Osteocyte (in vitro differentiated cells): ENCODE results near the gene PIGN. TPM values are rescaled to one million over a fixed set of nuclear protein-coding genes. Genes with fewer than 3 reads are reported as not detected.

Experiments used
- DNase-seq: peaks from one replicate; pipeline ENCODE4 v3.0.0; 2021; ENCODE audit warnings: mixed read lengths; ENCODE audit not compliant: unreplicated experiment; ENCODE audit errors: extremely low spot score
- H3K27ac Mint-ChIP-seq: one replicate; pipeline ENCODE4 v1.8.0; 2021; ENCODE audit warnings: mild to moderate bottlenecking, mixed read lengths; ENCODE audit not compliant: unreplicated experiment
- H3K27me3 Mint-ChIP-seq: one replicate; pipeline ENCODE4 v1.8.0; 2021; ENCODE audit warnings: mixed read lengths; ENCODE audit not compliant: unreplicated experiment
- H3K36me3 Mint-ChIP-seq: one replicate; pipeline ENCODE4 v1.8.0; 2021; ENCODE audit warnings: mixed read lengths; ENCODE audit not compliant: unreplicated experiment
- H3K4me1 Mint-ChIP-seq: one replicate; pipeline ENCODE4 v1.8.0; 2021; ENCODE audit warnings: mixed read lengths; ENCODE audit not compliant: unreplicated experiment
- H3K4me3 Mint-ChIP-seq: one replicate; pipeline ENCODE4 v1.8.0; 2021; ENCODE audit warnings: mild to moderate bottlenecking, moderate library complexity, mixed read lengths; ENCODE audit not compliant: unreplicated experiment
- H3K9me3 Mint-ChIP-seq: one replicate; pipeline ENCODE4 v1.8.0; 2021; ENCODE audit warnings: mixed read lengths; ENCODE audit not compliant: unreplicated experiment
- total RNA-seq: library from RNA; stranded (reverse); gene quantifications from 2 replicates; pipeline ENCODE4 v1.2.1, GENCODE V29; 2021
- TF ChIP-seq, protein P1 (sequence below): fragments of 200-600 bp; sonication (generic); IDR thresholded peaks from 2 replicates; pipeline ENCODE4 v1.5.0; 2021; ENCODE audit warnings: antibody characterized with exemption, mild to moderate bottlenecking, moderate library complexity

Gene PIGN
- total RNA-seq, 1 donor from 2014 or later = 39.2 TPM

DNA sequence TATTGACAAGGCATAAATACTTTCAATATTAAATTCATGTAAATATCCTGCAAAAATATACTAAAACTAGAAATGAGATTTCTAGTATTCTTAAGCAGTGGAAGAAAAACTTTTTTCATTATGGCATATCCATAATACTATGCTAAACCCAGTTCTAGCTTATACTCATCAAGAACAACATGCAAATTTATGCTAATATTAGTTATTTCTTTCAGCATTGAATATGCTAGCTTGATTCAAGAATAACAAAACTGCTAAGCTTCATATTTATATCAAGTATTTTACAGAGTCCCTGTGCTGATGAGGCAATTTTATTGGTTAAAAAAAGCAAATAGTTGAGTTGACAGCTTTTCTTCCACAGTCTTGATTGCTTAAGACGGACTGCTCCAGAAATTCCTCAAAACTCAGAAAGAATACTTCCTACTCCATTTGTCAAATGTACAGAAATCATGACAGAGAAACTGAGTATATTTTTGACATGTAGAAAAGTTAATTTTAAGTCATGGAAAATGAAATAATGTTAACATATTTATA lies 105.0 kb downstream of the PIGN start:
- peaks cover 13% of the 10 kb centered on the region for H3K36me3 Mint-ChIP-seq
- no peaks in the 10 kb centered on the region for H3K9me3 Mint-ChIP-seq
- no peak overlapping the region for H3K27ac Mint-ChIP-seq
- no peaks in the 10 kb centered on the region for H3K27me3 Mint-ChIP-seq
- no peak overlapping the region for H3K4me3 Mint-ChIP-seq
- TF ChIP-seq, protein P1, sequence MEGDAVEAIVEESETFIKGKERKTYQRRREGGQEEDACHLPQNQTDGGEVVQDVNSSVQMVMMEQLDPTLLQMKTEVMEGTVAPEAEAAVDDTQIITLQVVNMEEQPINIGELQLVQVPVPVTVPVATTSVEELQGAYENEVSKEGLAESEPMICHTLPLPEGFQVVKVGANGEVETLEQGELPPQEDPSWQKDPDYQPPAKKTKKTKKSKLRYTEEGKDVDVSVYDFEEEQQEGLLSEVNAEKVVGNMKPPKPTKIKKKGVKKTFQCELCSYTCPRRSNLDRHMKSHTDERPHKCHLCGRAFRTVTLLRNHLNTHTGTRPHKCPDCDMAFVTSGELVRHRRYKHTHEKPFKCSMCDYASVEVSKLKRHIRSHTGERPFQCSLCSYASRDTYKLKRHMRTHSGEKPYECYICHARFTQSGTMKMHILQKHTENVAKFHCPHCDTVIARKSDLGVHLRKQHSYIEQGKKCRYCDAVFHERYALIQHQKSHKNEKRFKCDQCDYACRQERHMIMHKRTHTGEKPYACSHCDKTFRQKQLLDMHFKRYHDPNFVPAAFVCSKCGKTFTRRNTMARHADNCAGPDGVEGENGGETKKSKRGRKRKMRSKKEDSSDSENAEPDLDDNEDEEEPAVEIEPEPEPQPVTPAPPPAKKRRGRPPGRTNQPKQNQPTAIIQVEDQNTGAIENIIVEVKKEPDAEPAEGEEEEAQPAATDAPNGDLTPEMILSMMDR = no peak
- DNase-seq = no peak
- H3K4me1 Mint-ChIP-seq = no peaks in the 10 kb centered on the region

GRCh38 chr18:62081248-62081647 lies 105.6 kb downstream of the PIGN start:
- no peak for DNase-seq
- TF ChIP-seq, protein P1 = no peak
- H3K4me3 Mint-ChIP-seq = no peak overlapping the region
- no peaks in the 10 kb centered on the region for H3K9me3 Mint-ChIP-seq
- no peaks in the 10 kb centered on the region for H3K4me1 Mint-ChIP-seq
- H3K27me3 Mint-ChIP-seq = no peaks in the 10 kb centered on the region
- peaks cover 9% of the 10 kb centered on the region for H3K36me3 Mint-ChIP-seq
- H3K27ac Mint-ChIP-seq = no peak overlapping the region

GRCh38 chr18:62080172-62080900 lies 106.5 kb downstream of the PIGN start:
- no peaks in the 10 kb centered on the region for H3K27me3 Mint-ChIP-seq
- TF ChIP-seq, protein P1 = no peak
- DNase-seq = no peak
- peaks cover 3% of the 10 kb centered on the region for H3K36me3 Mint-ChIP-seq
- no peak overlapping the region for H3K4me3 Mint-ChIP-seq
- H3K9me3 Mint-ChIP-seq = no peaks in the 10 kb centered on the region
- no peak overlapping the region for H3K27ac Mint-ChIP-seq
- H3K4me1 Mint-ChIP-seq = no peaks in the 10 kb centered on the region

DNA sequence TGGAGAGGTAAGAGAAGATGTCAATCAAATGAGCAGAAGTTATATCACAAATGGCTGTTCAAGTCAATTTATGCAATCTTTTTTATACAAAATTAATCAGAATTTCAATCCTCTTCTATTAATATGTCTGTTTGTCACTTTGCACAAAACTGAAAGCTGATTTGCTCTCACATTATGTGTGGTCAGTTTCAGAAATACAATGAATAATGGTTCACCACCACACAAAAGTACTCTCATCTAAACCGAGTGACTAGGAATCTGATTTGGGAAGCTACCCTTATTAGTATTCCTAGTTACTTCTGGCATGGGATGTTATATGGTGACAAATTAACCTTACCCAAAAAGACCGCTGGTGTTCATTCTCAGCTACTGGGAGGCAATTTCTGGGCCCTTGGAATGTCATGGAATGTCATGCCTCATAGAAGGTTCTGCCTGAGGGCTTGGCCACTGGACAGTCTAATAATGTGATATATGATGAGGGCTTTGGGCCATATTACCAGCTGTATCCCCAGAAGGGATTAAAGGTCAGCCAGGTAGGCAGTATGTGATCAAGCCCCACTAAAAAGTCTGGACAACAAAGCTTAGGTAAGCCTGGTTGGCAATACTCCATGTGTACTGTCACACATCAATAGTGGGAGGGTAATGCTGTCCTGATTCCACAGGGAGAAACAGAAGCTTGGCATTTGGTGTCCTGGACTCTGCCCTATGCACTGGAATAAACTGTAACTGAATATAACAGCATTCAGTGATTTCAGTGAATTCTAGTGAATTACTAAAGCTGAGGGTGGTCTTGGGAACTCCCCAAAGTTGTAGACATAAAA lies 113.2 kb downstream of the PIGN start:
- H3K36me3 Mint-ChIP-seq = peaks cover 7% of the 10 kb centered on the region

More for the DNA sequence above, 113.2 kb downstream of the PIGN start:
- no peaks in the 10 kb centered on the region for H3K4me1 Mint-ChIP-seq
- no peak for DNase-seq
- no peak overlapping the region for H3K27ac Mint-ChIP-seq
- no peaks in the 10 kb centered on the region for H3K27me3 Mint-ChIP-seq
- TF ChIP-seq, protein P1 = no peak
- no peaks in the 10 kb centered on the region for H3K9me3 Mint-ChIP-seq
- no peak overlapping the region for H3K4me3 Mint-ChIP-seq
